HEK293 (cell line): ENCODE results near the gene STARD3.

ENCODE experiments used
- CTCF ChIA-PET: fragments of 350-600 bp; formaldehyde crosslinking; extraction: SDS; loops from one replicate; lab custom pipeline; 2021; ENCODE audit warnings: antibody characterized with exemption; lab: Yijun Ruan, JAX
- POLR2A ChIA-PET: fragments of 300-600 bp; formaldehyde crosslinking; extraction: SDS; loops from one replicate; lab custom pipeline; 2020; ENCODE audit warnings: antibody characterized with exemption, inconsistent platforms; lab: Yijun Ruan, JAX
- H3K27ac ChIP-seq: fragments of 200-500 bp; sonication (Bioruptor generic); 2 replicates; pipeline ENCODE4 v1.5.1; 2014; ENCODE audit warnings: low read depth, low read length, control low read depth, inconsistent platforms; ENCODE audit errors: extremely low read depth
- H3K36me3 ChIP-seq, 2 experiments: fragments of 200-500 bp in 1 of 2; sonication (Bioruptor generic) in 1 of 2; 1 replicate in 1 of 2; 2 replicates in 1 of 2; pipeline ENCODE4 v1.5.1; 2014 to 2017; ENCODE audit warnings: inconsistent platforms in 2 of 2, low read length in 2 of 2; ENCODE audit not compliant: control insufficient read depth in 2 of 2, insufficient read depth in 1 of 2
- H3K4me1 ChIP-seq: fragments of 200-500 bp; sonication (Bioruptor generic); 2 replicates; pipeline ENCODE4 v1.5.1; 2014; ENCODE audit warnings: mild to moderate bottlenecking, low read length, inconsistent platforms; ENCODE audit not compliant: control insufficient read depth, insufficient read depth
- H3K4me3 ChIP-seq: 2 replicates; pipeline ENCODE4 v1.5.1; 2011; ENCODE audit warnings: low read depth, mild to moderate bottlenecking, control low read depth, low read length, moderate library complexity
- H3K9me3 ChIP-seq: fragments of 200-500 bp; sonication (Bioruptor generic); 2 replicates; pipeline ENCODE4 v1.5.1; 2014; ENCODE audit warnings: low read depth, low read length, inconsistent platforms; ENCODE audit not compliant: control insufficient read depth, insufficient read depth
- MEIS1 ChIP-seq: sonication (generic); formaldehyde crosslinking; IDR thresholded peaks from 2 replicates; pipeline ENCODE4 v1.8.1; 2022; ENCODE audit warnings: missing genetic modification reagents, mild to moderate bottlenecking, borderline replicate concordance
- SP7 ChIP-seq: fragments of 450-650 bp; formaldehyde crosslinking; IDR thresholded peaks from 2 replicates; pipeline ENCODE4 v1.5.1; 2016; ENCODE audit warnings: missing biosample characterization, missing genetic modification characterization
- ZBTB20 ChIP-seq: fragments of 450-650 bp; formaldehyde crosslinking; IDR thresholded peaks from 2 replicates; pipeline ENCODE4 v1.5.1; 2016; ENCODE audit warnings: missing biosample characterization, missing genetic modification characterization
- ZBTB48 ChIP-seq: fragments of 450-650 bp; formaldehyde crosslinking; IDR thresholded peaks from 2 replicates; pipeline ENCODE4 v1.5.1; 2016; ENCODE audit warnings: missing biosample characterization, missing genetic modification characterization
- ZBTB8A ChIP-seq: fragments of 450-650 bp; formaldehyde crosslinking; IDR thresholded peaks from 2 replicates; pipeline ENCODE4 v1.5.1; 2016; ENCODE audit warnings: missing biosample characterization, missing genetic modification characterization
- ZIC2 ChIP-seq: fragments of 450-650 bp; formaldehyde crosslinking; IDR thresholded peaks from 2 replicates; pipeline ENCODE4 v1.5.1; 2016; ENCODE audit warnings: missing biosample characterization, missing genetic modification characterization
- ZNF292 ChIP-seq: fragments of 450-650 bp; formaldehyde crosslinking; IDR thresholded peaks from 2 replicates; pipeline ENCODE4 v1.5.1; 2016; ENCODE audit warnings: low read depth, missing biosample characterization, missing genetic modification characterization, borderline replicate concordance
- ZNF335 ChIP-seq: fragments of 450-650 bp; formaldehyde crosslinking; conservative IDR thresholded peaks from 2 replicates; pipeline ENCODE4 v1.5.1; 2016; ENCODE audit warnings: missing biosample characterization, missing genetic modification characterization
- ZNF341 ChIP-seq: fragments of 450-650 bp; formaldehyde crosslinking; IDR thresholded peaks from 2 replicates; pipeline ENCODE4; 2016; ENCODE audit warnings: low read depth, missing biosample characterization, missing genetic modification characterization
- ZNF366 ChIP-seq: fragments of 450-650 bp; formaldehyde crosslinking; conservative IDR thresholded peaks from 2 replicates; pipeline ENCODE4 v1.5.1; 2016; ENCODE audit warnings: missing biosample characterization, missing genetic modification characterization
- ZNF394 ChIP-seq: fragments of 450-650 bp; formaldehyde crosslinking; IDR thresholded peaks from 2 replicates; pipeline ENCODE4 v1.5.1; 2016; ENCODE audit warnings: missing biosample characterization, missing genetic modification characterization, mild to moderate bottlenecking, moderate library complexity, borderline replicate concordance
- ZNF558 ChIP-seq: fragments of 450-650 bp; formaldehyde crosslinking; IDR thresholded peaks from 2 replicates; pipeline ENCODE4 v1.5.1; 2016; ENCODE audit warnings: missing biosample characterization, missing genetic modification characterization
- ZNF561 ChIP-seq: fragments of 450-650 bp; IDR thresholded peaks from 2 replicates; pipeline ENCODE4 v1.5.1; 2018; ENCODE audit warnings: missing biosample characterization, missing genetic modification characterization, borderline replicate concordance
- ZNF837 ChIP-seq: fragments of 450-650 bp; formaldehyde crosslinking; IDR thresholded peaks from 2 replicates; pipeline ENCODE4 v1.5.1; 2016; ENCODE audit warnings: missing biosample characterization, missing genetic modification characterization
- TF ChIP-seq, protein P1 (sequence below): fragments of 450-650 bp; formaldehyde crosslinking; IDR thresholded peaks from 2 replicates; pipeline ENCODE4 v1.5.1; 2017; ENCODE audit warnings: missing biosample characterization, missing genetic modification characterization
- TF ChIP-seq, protein P2 (sequence below): fragments of 450-650 bp; formaldehyde crosslinking; IDR thresholded peaks from 2 replicates; pipeline ENCODE4 v1.5.1; 2017; ENCODE audit warnings: missing biosample characterization, mild to moderate bottlenecking, missing genetic modification characterization, moderate library complexity
- TF ChIP-seq, protein P3 (sequence below): fragments of 450-650 bp; formaldehyde crosslinking; IDR thresholded peaks from 2 replicates; pipeline ENCODE4 v1.5.1; 2017; ENCODE audit warnings: missing biosample characterization, missing genetic modification characterization
- TF ChIP-seq, protein P4 (sequence below): fragments of 450-650 bp; formaldehyde crosslinking; IDR thresholded peaks from 2 replicates; pipeline ENCODE4 v1.5.1; 2016; ENCODE audit warnings: missing biosample characterization, missing genetic modification characterization

Gene STARD3

DNA sequence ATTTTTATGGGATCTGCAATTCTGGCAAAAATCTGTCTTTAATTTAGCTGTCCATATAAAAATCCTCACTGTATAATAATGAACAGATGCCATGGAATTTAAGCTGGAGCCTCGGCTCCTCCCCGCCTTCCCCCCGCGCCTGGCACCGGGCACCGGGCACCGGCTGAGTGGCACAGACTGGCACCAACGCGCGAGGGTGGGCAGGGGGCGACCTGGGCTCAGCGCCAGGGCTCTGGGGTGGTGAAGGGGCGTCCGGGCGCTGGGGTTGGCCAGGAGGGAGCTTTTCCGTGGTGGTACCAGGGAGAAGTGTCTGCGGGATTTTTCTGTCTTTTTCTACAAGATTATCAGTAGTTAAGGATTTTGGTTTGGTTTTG is 38.3 kb upstream of the STARD3 start:
- no peak overlapping the region for H3K4me3 ChIP-seq

DNA sequence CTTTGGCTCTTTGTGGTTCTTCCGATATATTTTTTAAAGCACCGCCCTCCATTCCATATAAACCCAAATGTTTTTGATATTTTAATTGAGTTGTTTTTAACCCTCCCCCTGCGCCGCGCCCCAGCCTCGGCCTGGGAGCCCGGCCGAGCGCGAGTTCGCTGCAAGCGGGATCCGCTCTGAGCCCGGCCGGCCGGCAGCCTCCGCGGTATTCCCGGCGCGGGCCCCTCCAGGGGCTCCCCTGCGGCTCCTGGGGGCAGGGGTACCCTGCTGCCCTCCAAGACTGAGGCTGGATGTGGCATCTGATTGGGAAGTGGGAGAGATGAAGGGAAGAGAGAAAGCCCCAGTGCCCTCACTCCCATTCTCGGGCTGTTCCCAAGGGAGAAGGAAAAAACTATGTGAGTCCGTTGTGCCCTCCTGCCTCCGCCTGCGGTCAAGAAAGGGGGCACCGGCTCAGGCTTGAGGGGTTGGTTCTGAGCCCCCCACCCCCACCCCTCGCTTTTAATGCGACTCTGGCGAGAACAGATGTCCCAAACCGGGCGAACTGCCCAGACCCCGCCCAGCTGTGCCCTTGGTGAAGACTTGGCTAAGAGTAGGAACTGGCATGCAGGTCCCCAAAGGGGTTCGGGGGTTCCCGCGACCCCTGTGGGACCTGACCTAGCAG is 37.8 kb upstream of the STARD3 start:
- CTCF ChIA-PET = interaction anchor here (0.6 to 2.1 kb wide), 7 partner anchors 22 to 361 kb away, joined by 3 to 11 read pairs (median 6); no protein-coding TSS in a partner anchor
- H3K9me3 ChIP-seq = no peaks in the 10 kb centered on the region
- TF ChIP-seq ZBTB8A (tag by site-specific recombination) (peak; percentile 30; the same call in 1 of the 2 replicates), ZNF561 (tag by site-specific recombination) (peak; percentile 84; the same call in 1 of the 2 replicates), ZNF341 (0 out of 2 replicates have a peak, but pooled peaks have one; percentile 10), ZBTB20 (tag by site-specific recombination) (peak; percentile 93), ZNF394 (tag by site-specific recombination) (peak; percentile 29; the same call in 1 of the 2 replicates), MEIS1 (no peak), ZNF837 (tag by site-specific recombination) (peak; percentile 31; the same call in 1 of the 2 replicates), ZIC2 (no peak), SP7 (tag by site-specific recombination) (0 out of 2 replicates have a peak, but pooled peaks have one; percentile 17), ZNF558 (no peak), ZBTB48 (tag by site-specific recombination) (0 out of 2 replicates have a peak, but pooled peaks have one; percentile 18), ZNF366 (tag by site-specific recombination) (0 out of 2 replicates have a peak, but pooled peaks have one; percentile 12), ZNF335 (tag by site-specific recombination) (peak; percentile 49; the same call in 1 of the 2 replicates)
- TF ChIP-seq, protein P1, sequence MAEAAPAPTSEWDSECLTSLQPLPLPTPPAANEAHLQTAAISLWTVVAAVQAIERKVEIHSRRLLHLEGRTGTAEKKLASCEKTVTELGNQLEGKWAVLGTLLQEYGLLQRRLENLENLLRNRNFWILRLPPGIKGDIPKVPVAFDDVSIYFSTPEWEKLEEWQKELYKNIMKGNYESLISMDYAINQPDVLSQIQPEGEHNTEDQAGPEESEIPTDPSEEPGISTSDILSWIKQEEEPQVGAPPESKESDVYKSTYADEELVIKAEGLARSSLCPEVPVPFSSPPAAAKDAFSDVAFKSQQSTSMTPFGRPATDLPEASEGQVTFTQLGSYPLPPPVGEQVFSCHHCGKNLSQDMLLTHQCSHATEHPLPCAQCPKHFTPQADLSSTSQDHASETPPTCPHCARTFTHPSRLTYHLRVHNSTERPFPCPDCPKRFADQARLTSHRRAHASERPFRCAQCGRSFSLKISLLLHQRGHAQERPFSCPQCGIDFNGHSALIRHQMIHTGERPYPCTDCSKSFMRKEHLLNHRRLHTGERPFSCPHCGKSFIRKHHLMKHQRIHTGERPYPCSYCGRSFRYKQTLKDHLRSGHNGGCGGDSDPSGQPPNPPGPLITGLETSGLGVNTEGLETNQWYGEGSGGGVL (tag by site-specific recombination) = peak; percentile 55; the same call in 1 of the 2 replicates
- TF ChIP-seq, protein P2, sequence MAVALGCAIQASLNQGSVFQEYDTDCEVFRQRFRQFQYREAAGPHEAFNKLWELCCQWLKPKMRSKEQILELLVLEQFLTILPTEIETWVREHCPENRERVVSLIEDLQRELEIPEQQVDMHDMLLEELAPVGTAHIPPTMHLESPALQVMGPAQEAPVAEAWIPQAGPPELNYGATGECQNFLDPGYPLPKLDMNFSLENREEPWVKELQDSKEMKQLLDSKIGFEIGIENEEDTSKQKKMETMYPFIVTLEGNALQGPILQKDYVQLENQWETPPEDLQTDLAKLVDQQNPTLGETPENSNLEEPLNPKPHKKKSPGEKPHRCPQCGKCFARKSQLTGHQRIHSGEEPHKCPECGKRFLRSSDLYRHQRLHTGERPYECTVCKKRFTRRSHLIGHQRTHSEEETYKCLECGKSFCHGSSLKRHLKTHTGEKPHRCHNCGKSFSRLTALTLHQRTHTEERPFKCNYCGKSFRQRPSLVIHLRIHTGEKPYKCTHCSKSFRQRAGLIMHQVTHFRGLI (tag by site-specific recombination) = peak; percentile 47; the same call in 1 of the 2 replicates
- TF ChIP-seq, protein P3, sequence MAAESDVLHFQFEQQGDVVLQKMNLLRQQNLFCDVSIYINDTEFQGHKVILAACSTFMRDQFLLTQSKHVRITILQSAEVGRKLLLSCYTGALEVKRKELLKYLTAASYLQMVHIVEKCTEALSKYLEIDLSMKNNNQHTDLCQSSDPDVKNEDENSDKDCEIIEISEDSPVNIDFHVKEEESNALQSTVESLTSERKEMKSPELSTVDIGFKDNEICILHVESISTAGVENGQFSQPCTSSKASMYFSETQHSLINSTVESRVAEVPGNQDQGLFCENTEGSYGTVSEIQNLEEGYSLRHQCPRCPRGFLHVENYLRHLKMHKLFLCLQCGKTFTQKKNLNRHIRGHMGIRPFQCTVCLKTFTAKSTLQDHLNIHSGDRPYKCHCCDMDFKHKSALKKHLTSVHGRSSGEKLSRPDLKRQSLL (tag by site-specific recombination) = no peak
- POLR2A ChIA-PET = no interaction called here
- H3K4me1 ChIP-seq = peaks cover 4% of the 10 kb centered on the region; the same call in 1 of the 2 replicates
- H3K36me3 ChIP-seq = no peaks in the 10 kb centered on the region
- H3K4me3 ChIP-seq = no peak overlapping the region
- no peak overlapping the region for H3K27ac ChIP-seq

More for the DNA sequence above, 38.3 kb upstream of the STARD3 start:
- Histone ChIP-seq H3K27ac (no peak overlapping the region), H3K4me1 (peaks cover 4% of the 10 kb centered on the region; the same call in 1 of the 2 replicates), H3K9me3 (no peaks in the 10 kb centered on the region), H3K36me3 (no peaks in the 10 kb centered on the region)
- POLR2A ChIA-PET = no interaction called here
- no peak for TF ChIP-seq ZNF292 (tag by site-specific recombination)
- TF ChIP-seq, protein P4, sequence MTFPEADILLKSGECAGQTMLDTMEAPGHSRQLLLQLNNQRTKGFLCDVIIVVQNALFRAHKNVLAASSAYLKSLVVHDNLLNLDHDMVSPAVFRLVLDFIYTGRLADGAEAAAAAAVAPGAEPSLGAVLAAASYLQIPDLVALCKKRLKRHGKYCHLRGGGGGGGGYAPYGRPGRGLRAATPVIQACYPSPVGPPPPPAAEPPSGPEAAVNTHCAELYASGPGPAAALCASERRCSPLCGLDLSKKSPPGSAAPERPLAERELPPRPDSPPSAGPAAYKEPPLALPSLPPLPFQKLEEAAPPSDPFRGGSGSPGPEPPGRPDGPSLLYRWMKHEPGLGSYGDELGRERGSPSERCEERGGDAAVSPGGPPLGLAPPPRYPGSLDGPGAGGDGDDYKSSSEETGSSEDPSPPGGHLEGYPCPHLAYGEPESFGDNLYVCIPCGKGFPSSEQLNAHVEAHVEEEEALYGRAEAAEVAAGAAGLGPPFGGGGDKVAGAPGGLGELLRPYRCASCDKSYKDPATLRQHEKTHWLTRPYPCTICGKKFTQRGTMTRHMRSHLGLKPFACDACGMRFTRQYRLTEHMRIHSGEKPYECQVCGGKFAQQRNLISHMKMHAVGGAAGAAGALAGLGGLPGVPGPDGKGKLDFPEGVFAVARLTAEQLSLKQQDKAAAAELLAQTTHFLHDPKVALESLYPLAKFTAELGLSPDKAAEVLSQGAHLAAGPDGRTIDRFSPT (tag by site-specific recombination) = peak; percentile 86
- CTCF ChIA-PET = interaction anchor here (0.6 to 1.9 kb wide), 6 partner anchors 23 to 360 kb away, joined by 3 to 8 read pairs (median 4); no protein-coding TSS in a partner anchor
